Mucosa of stomach (tissue), 1 donor: ENCODE measurements around the gene FMN2.

ENCODE experiments used
- H3K27me3 ChIP-seq: one replicate; pipeline ENCODE4 v1.7.0; 2013; ENCODE audit warnings: mild to moderate bottlenecking, low read length; ENCODE audit not compliant: control insufficient read depth, insufficient read depth
- H3K36me3 ChIP-seq: one replicate; pipeline ENCODE4 v1.7.0; 2013; ENCODE audit warnings: low read length; ENCODE audit not compliant: control insufficient read depth, insufficient read depth
- H3K4me1 ChIP-seq: one replicate; pipeline ENCODE4 v1.7.0; 2013; ENCODE audit warnings: mild to moderate bottlenecking, low read length; ENCODE audit not compliant: control insufficient read depth, insufficient read depth
- H3K4me3 ChIP-seq: one replicate; pipeline ENCODE4 v1.7.0; 2013; ENCODE audit warnings: low read length
- H3K9ac ChIP-seq: one replicate; pipeline ENCODE4 v1.7.0; 2013; ENCODE audit warnings: mild to moderate bottlenecking, low read length, moderate library complexity
- H3K9me3 ChIP-seq: one replicate; pipeline ENCODE4 v1.7.0; 2013; ENCODE audit warnings: mild to moderate bottlenecking, low read length, moderate library complexity; ENCODE audit not compliant: control insufficient read depth
- donor health status: Pancreatic carcinoma.

FMN2 gene

GRCh38 chr1:240517891-240518290, 426.2 kb downstream of the FMN2 start:
- Histone ChIP-seq H3K4me3 (no peak overlapping the region), H3K27me3 (no peaks in the 10 kb centered on the region), H3K9ac (no peak overlapping the region), H3K36me3 (no peaks in the 10 kb centered on the region), H3K9me3 (no peaks in the 10 kb centered on the region), H3K4me1 (peaks cover 7% of the 10 kb centered on the region)

GRCh38 chr1:240522122-240522822, 430.6 kb downstream of the FMN2 start:
- Histone ChIP-seq H3K36me3 (no peaks in the 10 kb centered on the region), H3K9me3 (no peaks in the 10 kb centered on the region), H3K4me3 (no peak overlapping the region), H3K27me3 (no peaks in the 10 kb centered on the region), H3K9ac (no peak overlapping the region), H3K4me1 (peaks cover 12% of the 10 kb centered on the region)

DNA sequence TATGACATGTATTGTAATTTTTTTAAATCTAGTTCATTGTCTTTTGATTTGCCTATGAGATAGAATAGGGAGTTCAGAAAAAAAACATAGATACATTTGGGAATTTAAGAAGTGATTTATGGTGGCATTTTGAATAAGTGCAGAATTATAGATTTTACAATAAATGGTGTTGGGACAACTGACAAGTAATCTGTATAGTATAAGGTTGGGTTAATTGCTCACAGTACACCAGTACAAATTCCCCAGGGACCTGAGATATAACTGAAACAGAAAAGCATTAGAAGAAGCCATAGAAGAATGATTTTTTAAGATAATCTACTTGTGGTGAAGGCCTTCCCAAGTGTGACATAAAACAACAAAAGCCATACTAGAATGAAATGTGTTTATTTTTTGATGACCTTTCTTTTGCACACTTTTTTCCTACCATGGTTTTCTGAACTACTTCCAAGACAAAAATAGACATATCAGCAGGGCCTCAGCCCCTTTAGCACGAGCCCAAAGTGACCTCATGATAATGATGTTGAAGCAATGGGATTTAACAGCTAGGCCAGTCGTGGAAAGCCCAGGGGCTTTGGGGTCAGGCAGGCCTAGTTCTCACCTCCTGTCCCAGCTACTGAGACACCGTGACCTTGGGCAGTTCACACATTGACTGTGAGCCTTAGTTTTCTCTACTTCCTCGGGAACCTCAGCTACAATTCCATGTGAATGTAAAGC, 432.8 kb downstream of the FMN2 start:
- no peak overlapping the region for H3K4me3 ChIP-seq
- H3K36me3 ChIP-seq = no peaks in the 10 kb centered on the region
- no peaks in the 10 kb centered on the region for H3K9me3 ChIP-seq
- no peak overlapping the region for H3K9ac ChIP-seq
- H3K27me3 ChIP-seq = no peaks in the 10 kb centered on the region
- H3K4me1 ChIP-seq = peaks cover 12% of the 10 kb centered on the region
